Effector CD4-positive, alpha-beta T cell (primary cell): Measurements from ENCODE around the gene LRRC10B.

Experiments used
- DNase-seq: peaks from one replicate; pipeline ENCODE4 v3.0.0-alpha.2; 2020

LRRC10B gene

DNA sequence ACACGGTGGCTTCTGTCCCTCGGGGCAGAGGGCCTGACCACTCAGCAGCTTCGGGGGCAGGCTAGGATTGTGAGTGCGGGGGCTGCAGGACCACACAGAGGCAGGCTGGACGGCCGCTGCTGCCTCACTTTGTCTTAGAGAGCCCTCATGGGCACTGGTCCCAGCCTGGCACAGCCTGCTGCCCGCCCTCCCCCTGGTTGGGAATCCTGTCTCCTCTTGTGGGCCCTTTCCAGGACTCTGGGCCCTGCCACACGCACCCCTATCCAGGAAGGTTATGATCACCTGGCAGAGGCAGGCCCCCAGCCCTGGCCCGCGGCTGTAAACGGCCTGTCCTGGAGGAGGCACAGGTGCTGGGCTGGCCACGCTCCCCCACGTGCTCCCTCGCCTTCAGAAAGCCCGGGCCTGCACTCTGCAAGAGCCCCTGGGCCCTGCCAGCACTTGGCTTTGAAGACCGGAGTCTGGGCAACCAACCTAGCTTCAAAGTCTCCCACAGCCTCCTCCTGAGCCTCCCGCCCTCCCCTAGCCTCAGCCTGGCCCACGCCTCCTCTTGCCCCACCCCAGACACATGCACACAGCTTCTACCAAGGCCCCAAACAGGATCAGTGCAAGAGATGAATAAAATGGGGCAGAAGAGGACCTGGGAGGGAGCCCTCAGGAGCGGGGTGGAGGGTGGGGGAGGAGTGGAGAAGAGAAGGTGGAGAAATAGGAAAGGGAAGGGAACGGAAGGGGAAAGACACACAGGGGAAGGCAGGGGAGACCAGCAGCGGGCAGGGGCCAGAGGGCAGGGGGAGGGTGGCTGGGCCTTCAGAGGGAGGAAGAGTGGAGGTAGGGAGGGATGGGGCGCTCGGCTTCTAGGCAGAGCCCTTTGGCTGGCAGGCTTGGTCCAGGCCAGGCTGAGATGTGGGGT, 41.4 kb downstream of the LRRC10B start:
- no peak for DNase-seq

DNA sequence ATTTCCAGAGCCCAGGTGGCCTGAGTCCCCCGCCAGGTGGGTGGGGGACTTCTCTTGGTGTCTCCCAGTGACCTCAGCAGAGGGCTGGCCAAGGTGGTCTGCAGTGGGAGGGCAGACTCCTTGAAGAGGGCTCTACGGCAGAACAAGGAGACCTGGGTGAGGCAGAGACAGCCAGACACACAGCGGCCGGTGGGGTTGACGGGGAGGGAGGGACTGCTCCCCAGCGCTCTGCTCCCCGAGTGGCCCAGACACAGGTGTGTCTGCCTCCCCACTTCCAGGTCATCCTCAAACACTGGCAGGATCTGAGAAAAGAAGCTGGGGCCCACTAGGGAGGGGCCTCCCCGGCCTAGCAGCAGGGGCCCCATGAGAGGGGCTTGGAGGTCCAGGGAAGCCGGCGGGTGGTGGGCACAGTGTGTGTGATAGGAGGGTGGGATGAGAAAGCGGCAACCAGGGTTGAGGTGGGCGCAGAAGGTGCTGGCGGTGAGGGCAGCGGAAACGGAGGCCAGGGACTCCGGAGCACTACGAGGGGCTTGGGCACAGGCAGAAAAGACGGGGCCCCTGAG, 42.2 kb downstream of the LRRC10B start:
- DNase-seq: no peak

DNA sequence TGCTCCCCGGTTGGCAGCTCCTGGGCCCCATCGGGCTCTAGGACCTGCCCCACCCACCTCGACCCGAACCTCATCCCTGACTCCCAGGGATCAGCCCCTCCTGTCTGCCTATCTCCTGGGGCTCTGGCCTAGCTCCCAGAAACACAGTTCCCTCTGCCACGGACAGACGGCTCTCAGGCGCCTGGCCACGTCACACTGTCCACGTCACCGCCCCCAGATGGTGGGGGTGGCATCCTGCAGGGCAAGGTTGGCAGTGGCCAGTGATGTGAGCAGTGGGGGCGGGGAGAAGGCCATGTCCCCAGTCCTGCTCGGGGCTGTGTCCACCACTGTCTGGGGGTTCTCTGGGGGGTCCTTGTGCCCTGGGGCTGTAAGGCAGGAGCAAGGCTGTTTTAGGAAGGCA, 43.1 kb downstream of the LRRC10B start:
- DNase-seq: no peak

DNA sequence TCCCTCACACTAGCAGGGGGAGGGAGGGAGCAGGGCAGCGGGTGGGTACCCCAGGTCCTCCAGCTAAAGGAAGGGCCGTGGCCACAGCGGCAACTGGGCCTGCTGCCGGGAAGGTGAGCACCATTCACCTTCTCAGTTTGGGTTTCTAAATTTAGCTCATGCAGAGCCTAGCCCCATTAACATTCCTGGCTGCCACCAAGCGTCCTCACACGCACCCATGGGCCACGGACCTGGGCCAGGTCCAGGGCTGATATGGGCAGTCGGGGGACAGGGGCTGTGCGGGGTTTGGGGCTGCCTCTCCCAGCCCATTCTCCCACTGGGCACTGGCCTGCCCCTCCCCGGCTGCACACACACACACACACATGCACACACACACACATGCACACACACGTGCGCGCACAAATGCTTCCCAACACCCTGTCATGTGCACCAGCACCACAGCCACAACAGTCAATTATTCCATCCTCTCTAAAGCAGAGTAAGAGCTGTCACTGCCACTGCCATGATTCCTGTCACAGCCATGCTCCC, 43.6 kb downstream of the LRRC10B start:
- no peak for DNase-seq

DNA sequence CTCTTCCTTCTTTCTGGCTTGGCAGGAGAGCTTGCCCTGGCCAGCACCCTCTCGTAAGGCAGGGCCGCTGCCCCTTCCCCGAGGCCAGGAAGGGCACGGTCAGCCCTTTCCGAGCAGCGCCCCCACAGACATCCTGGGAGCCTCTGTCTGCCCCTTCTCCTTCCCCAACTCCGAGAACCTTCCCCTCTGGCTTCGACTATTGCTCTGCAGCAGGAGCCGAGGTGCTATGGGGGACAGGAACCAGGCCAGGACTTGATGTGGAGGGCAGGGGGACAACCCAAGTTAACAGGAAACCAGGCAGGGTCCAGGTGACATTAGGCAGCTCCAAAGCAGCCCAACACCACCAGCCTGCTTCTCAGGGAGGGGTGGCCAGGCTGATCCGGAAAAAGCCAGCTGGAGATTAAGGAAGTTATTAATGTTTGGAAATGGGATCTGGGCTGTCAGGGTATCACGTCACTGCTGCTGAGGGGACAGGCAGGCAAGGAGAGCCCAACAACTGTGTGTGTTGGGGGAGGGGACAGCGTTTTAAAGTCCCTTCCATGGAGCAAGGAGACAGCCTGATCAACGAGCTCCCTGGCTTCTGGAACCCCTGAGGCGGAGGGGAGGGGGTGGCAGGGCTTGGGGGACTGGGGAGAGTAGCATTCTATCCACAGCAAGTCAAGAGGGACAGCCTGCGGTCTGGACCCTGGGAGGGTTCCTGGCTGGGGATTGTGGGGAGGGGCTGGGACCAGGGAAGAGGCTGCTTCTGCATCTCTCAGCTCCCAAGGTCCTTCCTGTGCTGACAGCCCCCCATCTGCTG, 45.0 kb downstream of the LRRC10B start:
- no peak for DNase-seq

DNA sequence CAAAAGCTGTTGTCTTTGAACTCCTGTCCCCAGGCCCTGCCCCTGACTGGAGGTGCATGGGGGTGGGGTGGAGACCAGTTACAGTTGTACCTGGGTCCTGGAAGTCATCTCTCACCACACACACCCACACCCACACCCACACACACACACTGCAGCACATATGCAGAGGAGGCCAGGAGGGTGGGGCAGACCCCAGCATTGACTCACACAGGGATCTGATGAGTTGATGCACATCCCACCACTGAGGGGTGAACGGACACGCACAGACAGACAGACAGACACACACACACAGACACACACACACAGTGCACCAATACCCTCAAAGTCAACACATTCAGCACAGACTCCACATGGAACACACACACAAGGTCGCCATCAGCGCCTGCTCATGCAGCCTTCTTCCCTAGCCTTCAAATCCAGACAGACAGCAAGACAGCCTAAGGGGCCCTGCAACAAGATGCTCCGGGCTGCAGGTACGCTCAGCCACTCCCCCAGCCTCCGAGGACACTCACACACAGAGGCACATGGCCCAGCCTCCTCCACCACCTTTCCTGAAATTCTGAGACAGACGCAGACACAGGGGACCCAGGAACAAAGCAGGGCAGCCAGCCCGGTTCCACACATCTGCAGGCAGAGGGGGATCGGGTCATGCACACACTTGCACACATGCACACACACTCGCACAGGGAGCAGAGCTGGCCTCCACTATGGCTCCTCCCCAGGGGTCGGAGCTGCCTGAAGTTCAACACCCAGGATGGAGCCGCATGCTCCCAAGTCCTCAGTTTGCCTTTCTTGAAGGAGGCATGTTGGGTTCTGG, 45.8 kb downstream of the LRRC10B start:
- no peak for DNase-seq

DNA sequence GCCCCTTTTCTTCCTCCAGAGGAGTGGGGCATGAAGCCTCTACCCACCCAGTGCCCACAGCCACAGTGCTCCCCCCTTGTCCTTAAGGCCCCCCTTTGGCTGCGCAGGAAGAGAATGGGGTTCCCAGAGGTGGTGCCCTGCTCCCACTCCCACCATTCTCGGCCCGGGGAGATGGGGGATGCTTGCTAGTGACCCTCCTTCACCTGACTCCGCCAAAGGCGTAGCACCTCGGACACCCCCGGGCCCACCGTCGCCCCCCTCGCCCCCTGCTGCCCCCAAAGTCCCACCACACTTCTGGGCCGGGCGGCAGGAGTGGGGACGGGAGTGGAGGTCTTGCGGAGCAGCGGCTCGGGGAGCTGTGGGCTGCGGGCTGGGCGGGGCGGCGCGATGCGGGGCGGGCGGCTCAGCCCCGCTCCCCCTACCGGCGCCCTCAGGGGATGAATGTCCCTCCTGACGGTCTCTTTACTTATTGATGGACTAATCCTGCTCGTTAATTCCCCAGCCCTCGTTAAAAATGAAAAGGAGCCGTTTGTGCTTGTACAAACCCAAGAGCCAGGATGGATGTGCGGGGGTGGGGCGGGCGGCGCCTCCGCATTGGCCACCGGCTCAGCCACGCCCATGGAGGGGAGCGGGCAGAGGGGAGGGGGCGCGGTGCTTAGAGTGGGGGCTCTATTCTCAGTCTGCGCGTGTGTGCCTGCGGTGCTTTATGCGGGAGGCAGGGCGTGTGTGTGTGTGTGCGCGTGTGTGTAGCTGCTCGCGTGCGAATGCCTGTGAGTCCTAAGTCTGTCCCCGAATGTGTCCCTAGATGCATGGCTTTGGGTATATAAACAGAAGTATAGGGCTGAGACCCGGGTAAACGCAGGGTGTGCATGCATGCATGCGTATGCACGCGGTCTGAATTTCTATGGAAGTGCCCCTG, 46.8 kb downstream of the LRRC10B start:
- DNase-seq: no peak

DNA sequence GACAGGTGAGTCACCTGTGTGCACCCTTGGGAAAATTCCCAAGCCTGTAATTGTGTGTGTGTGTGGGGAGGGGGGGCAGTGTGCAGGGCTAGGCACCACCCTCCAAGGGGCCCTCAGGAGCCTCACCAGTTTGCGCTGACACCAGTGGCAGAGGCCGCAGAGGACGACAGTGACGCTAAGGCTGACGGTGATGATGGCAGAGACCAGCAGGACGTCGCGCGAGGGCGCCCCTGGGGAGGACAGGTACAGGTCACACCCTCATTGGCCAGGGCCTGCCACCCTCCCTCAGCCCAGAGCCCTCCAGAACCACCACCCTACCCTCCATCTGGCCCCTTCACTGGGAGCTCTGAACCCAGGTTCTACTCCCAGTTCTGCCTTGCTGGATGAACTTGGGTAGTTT, 47.4 kb downstream of the LRRC10B start:
- DNase-seq: no peak

DNA sequence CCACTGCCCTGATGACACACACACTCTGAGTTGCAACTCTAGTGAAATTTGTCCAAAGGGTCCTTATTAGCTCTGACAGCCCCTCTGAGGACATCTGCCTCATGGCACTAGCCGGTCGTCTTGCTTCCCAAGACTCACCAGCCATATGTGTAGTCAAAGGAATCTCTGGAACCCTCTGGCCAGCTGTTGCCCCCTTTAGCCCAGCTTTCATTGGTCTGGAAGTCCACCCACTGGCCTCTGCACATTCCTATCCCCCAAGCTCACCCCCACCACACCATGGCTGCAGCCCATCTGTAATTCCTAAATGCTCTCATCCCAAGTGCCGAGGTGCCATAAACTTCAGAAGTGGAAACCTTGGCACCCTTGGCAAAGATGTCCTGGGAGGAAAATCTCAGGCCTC, 48.1 kb downstream of the LRRC10B start:
- no peak for DNase-seq
